A549 (cell line): ENCODE results near the gene TOX4. TPM values are rescaled to one million over a fixed set of nuclear protein-coding genes. Genes with fewer than 3 reads are reported as not detected.

Experiments
- ATAC-seq, 2 experiments: fragments of 200-7000 bp in 1 of 2; fragments of >200 bp in 1 of 2; cut with Nextera tagmentation in 1 of 2; cut with Tn5 transposase in 1 of 2; 3 replicates each; pipeline versions ENCODE4 v1.8.0 to v1.9.1; 2018 to 2020; ENCODE audit warnings: mild to moderate bottlenecking in 1 of 2, moderate library complexity in 1 of 2
- CTCF ChIA-PET: fragments of 300-600 bp; sonication (Branson Sonifier 250); formaldehyde crosslinking; extraction: SDS; loops from one replicate; lab custom pipeline; 2021; ENCODE audit warnings: antibody characterized with exemption, inconsistent platforms; lab: Yijun Ruan, JAX
- POLR2A ChIA-PET: fragments of 350-600 bp; formaldehyde crosslinking; extraction: SDS; loops from one replicate; lab custom pipeline; 2021; ENCODE audit warnings: antibody characterized with exemption, inconsistent platforms; lab: Yijun Ruan, JAX
- DNase-seq, 2 experiments: peaks; one replicate each; pipeline versions ENCODE4 v3.0.0 to v3.0.0-alpha.2; 2011 to 2016; ENCODE audit warnings: low read depth in 1 of 2, low spot score in 1 of 2
- FAIRE-seq: peaks from 2 replicates; lab custom pipeline; 2011; peaks lifted over from hg19 to GRCh38; lab: Jason Lieb, UNC
- H3K27ac ChIP-seq, 2 experiments: fragments of >200 bp; sonication (Bioruptor Twin); formaldehyde crosslinking; 3 replicates each; pipeline ENCODE4 v1.5.1; 2016 to 2017
- H3K4me1 ChIP-seq: fragments of >200 bp; sonication (Bioruptor Twin); formaldehyde crosslinking; 3 replicates; pipeline ENCODE4 v1.6.1; 2016
- H3K4me2 ChIP-seq: fragments of >200 bp; sonication (Bioruptor Twin); formaldehyde crosslinking; 3 replicates; pipeline ENCODE4 v1.6.1; 2016
- H3K4me3 ChIP-seq: fragments of >200 bp; sonication (Bioruptor Twin); formaldehyde crosslinking; 3 replicates; pipeline ENCODE4 v1.5.1; 2016
- H3K9me3 ChIP-seq: fragments of >200 bp; sonication (Bioruptor Twin); formaldehyde crosslinking; 3 replicates; pipeline ENCODE4 v1.6.1; 2016
- CTCF ChIP-seq: fragments of >200 bp; sonication (Bioruptor Twin); formaldehyde crosslinking; IDR thresholded peaks from 3 replicates; pipeline ENCODE4 v1.5.1; 2016
- EHMT2 ChIP-seq: fragments of 200-600 bp; sonication (generic); IDR thresholded peaks from 2 replicates; pipeline ENCODE4 v1.6.1; 2016; ENCODE audit warnings: antibody characterized with exemption, low read depth, mild to moderate bottlenecking, moderate library complexity
- FOSL2 ChIP-seq, 2 experiments: fragments of 450-650 bp in 1 of 2; fragments of >200 bp in 1 of 2; sonication (Bioruptor Twin) in 1 of 2; formaldehyde crosslinking; IDR thresholded peaks; 2 replicates each; pipeline versions ENCODE4 v1.5.0 to v1.6.1; 2016 to 2020; ENCODE audit warnings: mild to moderate bottlenecking in 1 of 2, moderate library complexity in 1 of 2
- FOXS1 ChIP-seq: fragments of 250-450 bp; sonication (Bioruptor Pico); IDR thresholded peaks from 2 replicates; pipeline ENCODE4 v1.5.0; 2020; ENCODE audit warnings: mild to moderate bottlenecking, moderate library complexity
- GATA3 ChIP-seq: IDR thresholded peaks from 2 replicates; pipeline ENCODE4 v1.6.1; 2012; ENCODE audit warnings: borderline replicate concordance
- HEYL ChIP-seq: fragments of 250-450 bp; sonication (Bioruptor Pico); IDR thresholded peaks from 2 replicates; pipeline ENCODE4 v1.8.0; 2021; ENCODE audit warnings: mild to moderate bottlenecking, moderate library complexity
- HOXA7 ChIP-seq: fragments of 250-450 bp; sonication (Bioruptor Pico); IDR thresholded peaks from 2 replicates; pipeline ENCODE4 v1.5.0; 2020; ENCODE audit warnings: mild to moderate bottlenecking, moderate library complexity
- HOXB13 ChIP-seq: fragments of 250-450 bp; sonication (Bioruptor Pico); IDR thresholded peaks from 2 replicates; pipeline ENCODE4 v1.5.0; 2020; ENCODE audit warnings: low read depth, mild to moderate bottlenecking, moderate library complexity
- HOXB5 ChIP-seq: fragments of 250-450 bp; sonication (Bioruptor Pico); IDR thresholded peaks from 2 replicates; pipeline ENCODE4 v1.5.0; 2020; ENCODE audit warnings: mild to moderate bottlenecking, moderate library complexity
- KDM1A ChIP-seq: fragments of 200-600 bp; sonication (generic); IDR thresholded peaks from 2 replicates; pipeline ENCODE4 v1.6.1; 2016; ENCODE audit warnings: low read depth, mild to moderate bottlenecking
- MAX ChIP-seq: IDR thresholded peaks from 2 replicates; pipeline ENCODE4 v1.6.1; 2012
- MAZ ChIP-seq: fragments of 150-350 bp; IDR thresholded peaks from 2 replicates; pipeline ENCODE4 v1.6.1; 2014; ENCODE audit warnings: antibody characterized with exemption, low read depth, low read length, borderline replicate concordance
- MYC ChIP-seq: IDR thresholded peaks from 2 replicates; pipeline ENCODE4 v1.6.1; 2012; ENCODE audit warnings: mild to moderate bottlenecking, inconsistent platforms, low read length, improper control_type of control experiment, borderline replicate concordance
- POLR2A ChIP-seq: IDR thresholded peaks from 2 replicates; pipeline ENCODE4 v1.6.1; 2012; ENCODE audit warnings: mild to moderate bottlenecking, low read length
- RARB ChIP-seq: fragments of 250-450 bp; sonication (Bioruptor Pico); IDR thresholded peaks from 2 replicates; pipeline ENCODE4 v1.8.0; 2021; ENCODE audit warnings: mild to moderate bottlenecking, moderate library complexity
- RFX5 ChIP-seq: fragments of 450-650 bp; IDR thresholded peaks from 2 replicates; pipeline ENCODE4 v1.7.1; 2014; ENCODE audit warnings: antibody characterized with exemption, mild to moderate bottlenecking, moderate library complexity
- TFCP2L1 ChIP-seq: fragments of 250-450 bp; sonication (Bioruptor Pico); IDR thresholded peaks from 2 replicates; pipeline ENCODE4 v1.5.0; 2021; ENCODE audit warnings: mild to moderate bottlenecking
- USF2 ChIP-seq: fragments of 450-650 bp; IDR thresholded peaks from 2 replicates; pipeline ENCODE4 v1.6.1; 2014; ENCODE audit warnings: antibody characterized with exemption
- ZC3H11A ChIP-seq: fragments of 450-650 bp; IDR thresholded peaks from 2 replicates; pipeline ENCODE4 v1.6.1; 2014; ENCODE audit warnings: antibody characterized with exemption, mild to moderate bottlenecking
- ZFP36 ChIP-seq: fragments of 450-650 bp; IDR thresholded peaks from 2 replicates; pipeline ENCODE4 v1.6.1; 2014; ENCODE audit warnings: borderline replicate concordance; ENCODE audit not compliant: partially characterized antibody
- WGBS: methylation state at CpG from one replicate; pipeline ENCODE4 v1.1.6; 2017; ENCODE audit errors: missing lambda C conversion rate; 5-methylcytosine and 5-hydroxymethylcytosine counted together
- polyA plus RNA-seq, 4 experiments: library from polyadenylated mRNA; depleted of rRNA in 3 of 4; stranded (reverse); fragments of >200 nt; fragmentation: RNase III in 1 of 4; extraction: RNeasy Plus Mini Kit Qiagen cat#74134 plus additional on column Dnase treatment in 1 of 4; gene quantifications; 2 replicates in 3 of 4; 3 replicates in 1 of 4; pipeline ENCODE4 v1.2.3, GENCODE V29; 2011 to 2017
- TF ChIP-seq, protein P1 (sequence below): fragments of 250-450 bp; sonication (Bioruptor Pico); IDR thresholded peaks from 2 replicates; pipeline ENCODE4 v1.5.0; 2021; ENCODE audit warnings: mild to moderate bottlenecking, moderate library complexity, borderline replicate concordance
- TF ChIP-seq, protein P2 (sequence below): IDR thresholded peaks from 2 replicates; pipeline ENCODE4 v1.6.1; 2012; ENCODE audit warnings: low read depth, borderline replicate concordance
- TF ChIP-seq, protein P3 (sequence below): fragments of >200 bp; sonication (Bioruptor Twin); formaldehyde crosslinking; IDR thresholded peaks from 3 replicates; pipeline ENCODE4 v1.6.1; 2016

Gene TOX4
- polyA plus RNA-seq, 2 of the 4 experiments (the other 2 are of a cell fraction): 48.3 to 76.4 TPM

- no peak for TF ChIP-seq USF2
Observed at GRCh38 chr14:21506557-21506956, 29.6 kb downstream of the TOX4 start (continued).

DNA sequence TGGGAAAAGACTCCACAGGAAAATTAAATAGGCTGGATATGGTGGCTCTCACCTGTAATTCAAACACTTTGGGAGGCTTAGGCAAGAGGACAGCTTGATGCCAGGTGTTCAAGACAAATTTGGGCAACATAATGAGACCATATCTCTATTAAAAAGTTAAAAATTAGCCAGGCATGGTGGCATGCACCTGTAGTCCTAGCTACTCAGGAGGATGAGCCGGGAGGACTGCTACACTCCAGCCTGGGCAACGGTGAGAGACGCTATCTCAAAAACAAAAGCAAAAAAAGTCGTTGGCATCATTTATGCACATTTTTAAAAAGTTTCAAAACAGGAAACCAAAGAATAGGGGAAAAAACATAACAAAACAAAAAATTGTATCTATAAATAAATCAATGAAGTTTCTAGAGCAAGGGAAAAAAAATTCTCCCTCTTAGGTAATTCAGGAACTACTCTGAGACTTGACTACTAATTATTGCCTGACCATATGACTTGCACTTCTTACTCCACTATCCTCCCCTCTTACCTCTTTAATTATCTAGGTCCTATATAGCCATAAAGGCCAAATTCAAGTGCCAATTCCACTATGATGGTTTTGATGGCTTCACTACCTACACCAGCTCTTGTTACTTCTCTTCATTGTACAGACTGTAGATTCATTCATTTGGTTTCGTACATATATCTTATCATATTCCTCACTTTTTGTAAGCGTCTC is 32.6 kb downstream of the TOX4 start:
- ChIA-PET POLR2A (interaction anchor here (1.6 to 3.4 kb wide), 2 partner anchors 10 to 14 kb away, joined by 8 to 43 read pairs; partner anchors contain the start of gene SALL2), CTCF (interaction anchor here (0.7 to 2.9 kb wide), 3 partner anchors 10 to 17 kb away, joined by 3 to 21 read pairs (median 5); partner anchors contain the start of gene SALL2)
- DNase-seq (no peak), ATAC-seq (no peak), FAIRE-seq (no peak)
- H3K4me3 ChIP-seq: peak overlapping the region; percentile 73
- TF ChIP-seq RFX5 (no peak), EHMT2 (no peak), MAZ (no peak), ZFP36 (no peak), ZC3H11A (no peak), HEYL (CRISPR knock-in tag) (no peak), CTCF (no peak), FOXS1 (CRISPR knock-in tag) (no peak), KDM1A (no peak), GATA3 (no peak), POLR2A (no peak)
- TF ChIP-seq, protein P1, sequence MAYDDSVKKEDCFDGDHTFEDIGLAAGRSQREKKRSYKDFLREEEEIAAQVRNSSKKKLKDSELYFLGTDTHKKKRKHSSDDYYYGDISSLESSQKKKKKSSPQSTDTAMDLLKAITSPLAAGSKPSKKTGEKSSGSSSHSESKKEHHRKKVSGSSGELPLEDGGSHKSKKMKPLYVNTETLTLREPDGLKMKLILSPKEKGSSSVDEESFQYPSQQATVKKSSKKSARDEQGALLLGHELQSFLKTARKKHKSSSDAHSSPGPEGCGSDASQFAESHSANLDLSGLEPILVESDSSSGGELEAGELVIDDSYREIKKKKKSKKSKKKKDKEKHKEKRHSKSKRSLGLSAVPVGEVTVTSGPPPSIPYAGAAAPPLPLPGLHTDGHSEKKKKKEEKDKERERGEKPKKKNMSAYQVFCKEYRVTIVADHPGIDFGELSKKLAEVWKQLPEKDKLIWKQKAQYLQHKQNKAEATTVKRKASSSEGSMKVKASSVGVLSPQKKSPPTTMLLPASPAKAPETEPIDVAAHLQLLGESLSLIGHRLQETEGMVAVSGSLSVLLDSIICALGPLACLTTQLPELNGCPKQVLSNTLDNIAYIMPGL: no peak
- peak overlapping the region; percentile 92 for H3K4me2 ChIP-seq
- peak overlapping the region in 1 of 2 experiments; percentile 91; a peak in 3 of 6 replicates for H3K27ac ChIP-seq
- H3K9me3 ChIP-seq: no peaks in the 10 kb centered on the region
- WGBS: 85% methylated on average over 6 of the region's 6 CpGs
- H3K4me1 ChIP-seq: peaks cover 6% of the 10 kb centered on the region; the same call in 2 of the 3 replicates

- WGBS: under 1% methylated on average over 47 of the region's 53 CpGs
- DNase-seq (peak; percentile 95 to 99), ATAC-seq (peak; percentile 99), FAIRE-seq (no peak)
- Histone ChIP-seq H3K4me2 (peak within 1 kb of the TSS; percentile 92), H3K9me3 (no peaks in the 10 kb centered on the region), H3K4me3 (peak within 1 kb of the TSS; percentile 73), H3K4me1 (peaks cover 6% of the 10 kb centered on the region; the same call in 2 of the 3 replicates), H3K27ac (peak within 1 kb of the TSS; percentile 79 to 91)
- POLR2A ChIA-PET: interaction anchor here (0.9 to 3.4 kb wide), 13 partner anchors 8 to 127 kb away, joined by 3 to 43 read pairs (median 6); partner anchors contain the start of genes CHD8, SALL2 and SUPT16H
- CTCF ChIA-PET: interaction anchor here (1.0 to 2.9 kb wide), 7 partner anchors 12 to 406 kb away, joined by 3 to 21 read pairs (median 5); partner anchors contain the start of genes CHD8, RAB2B, SALL2 and TOX4
- TF ChIP-seq RARB (CRISPR knock-in tag): no peak
- TF ChIP-seq HOXB5 (CRISPR knock-in tag): 0 out of 2 replicates have a peak, but pooled peaks have one; percentile 48
- TF ChIP-seq, protein P2, sequence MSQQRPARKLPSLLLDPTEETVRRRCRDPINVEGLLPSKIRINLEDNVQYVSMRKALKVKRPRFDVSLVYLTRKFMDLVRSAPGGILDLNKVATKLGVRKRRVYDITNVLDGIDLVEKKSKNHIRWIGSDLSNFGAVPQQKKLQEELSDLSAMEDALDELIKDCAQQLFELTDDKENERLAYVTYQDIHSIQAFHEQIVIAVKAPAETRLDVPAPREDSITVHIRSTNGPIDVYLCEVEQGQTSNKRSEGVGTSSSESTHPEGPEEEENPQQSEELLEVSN: peak; percentile 76
- 0 out of 2 replicates have a peak, but pooled peaks have one; percentile 26 for TF ChIP-seq HOXA7
- peak; percentile 84; the same call in 1 of the 2 replicates for TF ChIP-seq HOXB13 (CRISPR knock-in tag)
- peak; percentile 91 for TF ChIP-seq MYC
- TF ChIP-seq, protein P3, sequence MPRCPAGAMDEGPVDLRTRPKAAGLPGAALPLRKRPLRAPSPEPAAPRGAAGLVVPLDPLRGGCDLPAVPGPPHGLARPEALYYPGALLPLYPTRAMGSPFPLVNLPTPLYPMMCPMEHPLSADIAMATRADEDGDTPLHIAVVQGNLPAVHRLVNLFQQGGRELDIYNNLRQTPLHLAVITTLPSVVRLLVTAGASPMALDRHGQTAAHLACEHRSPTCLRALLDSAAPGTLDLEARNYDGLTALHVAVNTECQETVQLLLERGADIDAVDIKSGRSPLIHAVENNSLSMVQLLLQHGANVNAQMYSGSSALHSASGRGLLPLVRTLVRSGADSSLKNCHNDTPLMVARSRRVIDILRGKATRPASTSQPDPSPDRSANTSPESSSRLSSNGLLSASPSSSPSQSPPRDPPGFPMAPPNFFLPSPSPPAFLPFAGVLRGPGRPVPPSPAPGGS: peak; percentile 27; the same call in 1 of the 3 replicates
- peak; percentile 34; the same call in 1 of the 2 replicates for TF ChIP-seq USF2
- no peak for TF ChIP-seq FOSL2 (IDR thresholded peaks at IDR 0.05)
- peak; percentile 34; the same call in 1 of the 2 replicates for TF ChIP-seq FOSL2 (CRISPR knock-in tag; IDR thresholded peaks at IDR 0.05)
- no peak for TF ChIP-seq ZFP36
- TF ChIP-seq TFCP2L1 (CRISPR knock-in tag): peak; percentile 60; the same call in 1 of the 2 replicates
- peak; percentile 96 for TF ChIP-seq MAX
Observed at GRCh38 chr14:21510735-21511657, 34.0 kb downstream of the TOX4 start, which contains the start of gene METTL3. Gene METTL3 (minus strand): TSS chr14:21511340. CDS start chr14:21511223, 117 bp downstream.
